ENCODE data around the gene MYO3B.

MYO3B gene

GRCh38 chr2:170695521-170696410 lies 517.8 kb downstream of the MYO3B start:
- DNase-seq (ENCODE audit: low read depth in 2 of 2), result no peak

- no peak for DNase-seq (ENCODE audit: low read depth in 2 of 2)
Observed at GRCh38 chr2:170696948-170697347, 519.0 kb downstream of the MYO3B start.

- no peak for DNase-seq (ENCODE audit: low read depth in 2 of 2)
Observed at GRCh38 chr2:170701011-170701410, 523.1 kb downstream of the MYO3B start.

GRCh38 chr2:170703776-170704476 lies 526.0 kb downstream of the MYO3B start:
- no peak for DNase-seq (ENCODE audit: low read depth in 2 of 2)
